ENCODE results near the gene BCL7A.
"Not testable (repeated sequence)": the region's sequence is repeated elsewhere in the genome, so short reads cannot be mapped to it uniquely, and the experiment has no call there.

The BCL7A gene

DNA sequence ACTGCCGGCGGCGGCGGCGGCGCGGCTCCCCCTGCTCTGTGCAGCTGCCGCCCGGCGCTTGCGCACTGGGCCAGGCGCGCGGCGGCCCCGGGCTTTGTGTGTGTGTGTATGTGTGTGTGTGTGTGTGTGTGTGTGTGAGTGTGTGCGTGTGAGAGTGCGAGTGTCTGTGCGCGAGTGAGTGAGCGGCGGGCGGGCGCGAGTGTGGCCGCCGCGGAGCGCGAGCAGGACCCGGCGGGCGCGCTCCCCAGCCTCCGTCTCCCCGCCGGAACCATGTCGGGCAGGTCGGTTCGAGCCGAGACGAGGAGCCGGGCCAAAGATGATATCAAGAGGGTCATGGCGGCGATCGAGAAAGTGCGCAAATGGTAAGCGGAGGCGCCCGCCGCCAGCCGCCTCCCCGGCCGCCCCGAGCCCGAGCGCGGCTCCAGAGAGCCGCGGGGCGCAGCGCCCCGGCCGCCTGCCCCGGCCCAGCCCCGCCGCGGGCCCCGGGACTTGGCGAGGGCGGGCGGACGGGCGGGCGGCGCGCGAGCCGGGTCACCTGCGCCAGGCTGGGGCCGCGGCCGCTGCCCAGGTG, at the start of gene BCL7A:
Gene BCL7A (plus strand): TSS at position 63 of the 571 bp plus-strand sequence. CDS start 208 bp downstream, at position 271.
- H3K27ac ChIP-seq, result peak within 1 kb of the TSS; percentile 67
- DNase-seq (ENCODE audit: low read depth, low spot score), result peak; percentile 41

DNA sequence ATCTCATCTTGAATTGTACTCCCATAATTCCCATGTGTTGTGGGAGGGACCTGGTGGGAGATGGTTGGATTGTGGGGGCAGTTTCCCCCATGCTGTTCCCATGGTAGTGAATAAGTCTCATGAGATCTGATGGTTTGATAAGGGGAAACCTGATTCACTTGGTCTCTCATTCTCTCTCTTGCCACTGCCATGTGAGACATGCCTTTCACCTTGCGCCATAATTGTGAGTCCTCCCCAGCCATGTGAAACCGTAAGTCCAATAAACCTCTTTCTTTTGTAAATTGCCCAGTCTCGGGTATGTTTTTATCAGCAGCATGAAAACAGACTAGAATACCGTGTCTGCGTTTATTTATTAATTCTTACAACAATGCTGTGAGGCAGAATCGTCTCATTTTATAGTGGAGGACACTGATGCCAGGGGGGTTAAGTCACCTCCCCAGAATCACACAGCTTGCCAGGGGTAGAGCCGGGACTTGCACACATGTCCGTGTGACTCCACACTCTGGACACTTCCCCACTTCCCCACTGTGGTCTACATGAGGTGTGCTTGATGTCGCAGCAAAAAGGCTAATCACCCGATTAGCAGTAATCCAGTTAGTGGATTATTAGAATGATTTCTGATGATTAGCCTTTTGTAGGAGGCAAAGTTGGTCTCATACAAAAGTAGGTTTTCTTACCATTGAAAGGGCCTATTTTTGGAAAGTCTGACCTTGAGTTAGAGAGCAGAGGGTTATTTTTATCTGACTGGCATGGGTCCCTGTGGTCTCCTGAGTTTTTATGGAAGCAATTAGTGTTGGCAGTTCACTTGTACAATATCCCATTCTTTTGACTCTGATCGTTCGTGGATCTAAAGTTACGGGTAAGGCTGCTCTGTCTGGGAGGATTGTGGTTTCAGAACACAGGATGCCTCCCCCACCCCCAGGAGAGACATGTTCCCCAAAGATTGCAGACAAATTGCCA, 47.4 kb upstream of the BCL7A start:
- no peak overlapping the region for H3K27ac ChIP-seq
- no peak for DNase-seq (ENCODE audit: low read depth, low spot score)

- no peak for DNase-seq (ENCODE audit: low read depth, low spot score)
- H3K27ac ChIP-seq, result no peak overlapping the region
Observed at GRCh38 chr12:121975021-121975420, 46.7 kb upstream of the BCL7A start.

DNA sequence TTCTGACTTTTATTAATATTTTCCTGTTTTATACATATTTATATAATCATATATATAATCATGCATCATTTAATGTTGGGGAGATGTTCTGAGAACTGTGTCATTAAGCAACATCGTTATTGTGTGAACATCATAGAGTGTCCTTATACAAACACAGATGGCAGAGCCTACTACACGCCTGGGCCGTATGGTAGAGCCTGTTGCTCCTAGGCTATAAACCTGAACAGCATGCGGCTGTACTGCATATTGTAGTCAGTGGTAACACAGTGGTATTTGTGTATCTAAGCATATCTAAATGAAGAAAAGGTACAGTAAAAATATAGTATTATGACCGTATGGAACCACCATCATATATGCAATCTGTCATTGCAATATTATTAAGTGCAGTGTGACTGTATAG, 44.7 kb upstream of the BCL7A start:
- H3K27ac ChIP-seq, result no peak overlapping the region
- DNase-seq (ENCODE audit: low read depth, low spot score), result no peak

GRCh38 chr12:121980191-121980891, 41.3 kb upstream of the BCL7A start:
- H3K27ac ChIP-seq, result no peak overlapping the region
- DNase-seq (ENCODE audit: low read depth, low spot score), result no peak

DNA sequence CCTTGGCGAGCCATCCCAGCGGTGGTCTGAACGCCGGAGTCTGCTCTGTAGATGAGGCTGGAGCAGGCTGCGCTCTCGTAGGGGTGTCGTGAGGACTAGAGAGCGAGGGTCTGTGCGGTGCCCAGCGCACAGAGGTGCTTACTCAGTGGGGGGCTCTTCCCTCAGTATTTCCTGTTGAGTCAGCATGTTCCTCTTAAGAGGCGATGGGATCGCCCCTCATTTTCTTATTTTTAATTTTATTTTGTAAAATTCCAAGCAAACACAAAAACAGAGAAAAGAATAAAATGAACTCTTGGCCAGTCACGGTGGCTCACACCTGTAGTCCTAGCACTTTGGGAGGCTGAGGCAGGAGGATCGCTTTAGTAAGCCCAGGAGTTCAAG, 40.8 kb upstream of the BCL7A start:
- no peak for DNase-seq (ENCODE audit: low read depth, low spot score)
- no peak overlapping the region for H3K27ac ChIP-seq

DNA sequence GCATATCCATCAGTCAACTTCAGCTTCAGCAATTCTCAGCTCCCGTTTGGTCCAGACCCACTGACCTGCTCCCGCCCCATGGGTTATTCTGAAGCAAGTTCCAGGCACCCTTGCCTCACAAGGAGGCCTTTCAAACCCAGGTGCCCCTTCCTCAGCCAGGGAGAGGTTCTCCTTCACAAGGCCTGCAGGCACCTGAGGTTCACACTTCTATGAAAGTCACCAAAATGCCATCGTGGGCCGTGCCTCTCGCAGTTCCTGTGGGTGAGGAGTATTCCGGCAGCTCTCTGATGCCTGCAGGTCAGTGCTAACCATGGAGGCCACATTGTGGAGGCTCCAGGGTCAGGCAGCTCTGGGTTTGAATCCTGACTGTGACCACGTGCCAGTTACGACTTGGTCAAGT, 40.2 kb upstream of the BCL7A start:
- no peak overlapping the region for H3K27ac ChIP-seq
- no peak for DNase-seq (ENCODE audit: low read depth, low spot score)

GRCh38 chr12:121982950-121983349, 38.7 kb upstream of the BCL7A start:
- no peak overlapping the region for H3K27ac ChIP-seq
- no peak for DNase-seq (ENCODE audit: low read depth, low spot score)

- DNase-seq (ENCODE audit: low read depth, low spot score), result no peak
- no peak overlapping the region for H3K27ac ChIP-seq
Observed at GRCh38 chr12:121983536-121984210, 38.0 kb upstream of the BCL7A start.

GRCh38 chr12:121986489-121987245, 35.0 kb upstream of the BCL7A start:
- DNase-seq (ENCODE audit: low read depth, low spot score), result no peak
- no peak overlapping the region for H3K27ac ChIP-seq

DNA sequence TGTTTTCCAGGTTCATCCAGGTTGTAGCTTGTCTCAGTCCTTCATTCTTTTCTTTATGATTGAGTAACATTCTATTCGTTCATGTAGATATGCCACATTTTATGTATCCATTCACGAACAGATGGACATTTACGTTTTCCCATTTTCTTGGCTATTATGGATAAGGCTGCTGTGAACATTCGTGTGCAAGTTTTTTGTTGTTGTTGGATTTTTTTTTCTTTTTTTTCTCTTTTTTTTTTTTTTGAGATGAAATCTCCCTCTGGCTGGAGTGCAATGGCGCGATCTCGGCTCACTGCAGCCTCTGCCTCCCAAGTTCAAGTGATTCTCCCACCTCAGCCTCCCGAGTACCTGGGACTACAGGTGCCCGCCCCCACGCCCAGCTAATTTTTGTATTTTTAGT, 33.2 kb upstream of the BCL7A start:
- not testable (repeated sequence) for H3K27ac ChIP-seq; DNase-seq (ENCODE audit: low read depth, low spot score)

- DNase-seq (ENCODE audit: low read depth, low spot score), result no peak
- H3K27ac ChIP-seq, result no peak overlapping the region
Observed at GRCh38 chr12:121989276-121990113, 32.2 kb upstream of the BCL7A start.

DNA sequence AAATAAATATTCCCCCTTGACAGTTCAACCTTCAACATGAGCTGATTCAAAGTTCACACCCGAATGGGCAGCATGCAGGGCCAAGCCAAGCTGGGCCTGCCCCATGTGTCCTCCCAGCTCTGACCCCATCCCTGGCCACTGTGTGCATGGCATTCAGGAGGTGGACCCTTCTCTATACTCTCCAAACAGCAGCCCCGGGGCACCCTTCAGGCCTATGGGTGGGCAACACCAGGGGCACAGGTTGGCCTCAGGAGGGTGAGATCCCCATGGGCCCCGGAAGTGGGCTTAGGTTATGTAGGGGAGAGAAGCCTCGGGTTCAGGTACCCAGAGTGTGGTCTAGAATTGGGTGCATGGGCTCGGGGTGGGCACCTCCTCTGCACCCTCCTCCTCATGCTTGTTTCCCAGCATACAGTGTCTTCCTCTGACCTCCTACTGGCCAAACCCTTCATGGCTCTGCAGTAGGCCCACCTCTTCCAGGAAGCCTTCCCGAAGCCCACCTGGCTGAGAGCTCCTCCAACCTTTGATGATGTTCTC, 31.5 kb upstream of the BCL7A start:
- H3K27ac ChIP-seq, result no peak overlapping the region

DNA sequence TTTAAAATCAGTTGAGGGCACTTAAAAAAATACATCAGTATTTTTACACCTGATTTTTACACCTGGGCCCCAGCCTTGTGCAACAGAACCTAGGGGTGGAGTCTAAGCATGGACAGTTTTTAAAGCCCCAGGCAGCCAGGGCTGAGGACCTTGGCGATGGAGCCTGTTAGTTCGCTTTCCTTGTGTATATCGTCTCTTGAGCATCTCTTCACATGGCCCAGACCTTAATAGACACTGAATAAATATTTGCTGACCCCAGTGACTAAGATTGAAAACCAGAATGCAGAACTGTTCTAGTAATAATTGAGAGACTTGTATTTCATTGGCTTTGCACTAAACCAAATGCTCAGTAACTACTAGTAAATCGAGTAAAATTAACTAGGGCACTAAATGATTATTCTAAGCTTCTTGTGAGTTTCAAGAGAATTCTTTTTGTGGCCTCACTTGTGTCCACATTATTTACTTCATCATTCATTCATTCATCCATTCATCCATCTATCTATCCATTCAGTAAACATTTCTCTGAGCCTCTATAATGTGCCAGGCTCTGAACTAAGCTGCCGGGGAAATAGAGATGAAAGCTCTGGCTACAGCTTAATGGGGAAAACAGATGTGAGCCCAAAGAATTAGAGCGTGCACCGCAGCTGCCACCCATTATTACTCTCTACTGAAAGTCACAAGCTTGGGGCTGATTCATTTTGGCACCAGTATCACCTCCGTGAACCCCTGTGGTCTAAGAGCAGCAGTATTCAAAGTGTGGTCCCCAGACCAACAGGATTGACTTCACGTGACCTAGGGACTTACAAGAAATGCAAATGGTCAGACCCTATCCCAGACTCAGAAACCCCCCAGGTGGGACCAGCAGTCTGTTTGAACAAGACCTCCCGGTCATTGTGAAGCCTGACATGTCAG, 30.7 kb upstream of the BCL7A start:
- DNase-seq (ENCODE audit: low read depth, low spot score), result no peak
- peak overlapping the region; percentile 98 for H3K27ac ChIP-seq

More for the DNA sequence above, 31.5 kb upstream of the BCL7A start:
- no peak for DNase-seq (ENCODE audit: low read depth, low spot score)

DNA sequence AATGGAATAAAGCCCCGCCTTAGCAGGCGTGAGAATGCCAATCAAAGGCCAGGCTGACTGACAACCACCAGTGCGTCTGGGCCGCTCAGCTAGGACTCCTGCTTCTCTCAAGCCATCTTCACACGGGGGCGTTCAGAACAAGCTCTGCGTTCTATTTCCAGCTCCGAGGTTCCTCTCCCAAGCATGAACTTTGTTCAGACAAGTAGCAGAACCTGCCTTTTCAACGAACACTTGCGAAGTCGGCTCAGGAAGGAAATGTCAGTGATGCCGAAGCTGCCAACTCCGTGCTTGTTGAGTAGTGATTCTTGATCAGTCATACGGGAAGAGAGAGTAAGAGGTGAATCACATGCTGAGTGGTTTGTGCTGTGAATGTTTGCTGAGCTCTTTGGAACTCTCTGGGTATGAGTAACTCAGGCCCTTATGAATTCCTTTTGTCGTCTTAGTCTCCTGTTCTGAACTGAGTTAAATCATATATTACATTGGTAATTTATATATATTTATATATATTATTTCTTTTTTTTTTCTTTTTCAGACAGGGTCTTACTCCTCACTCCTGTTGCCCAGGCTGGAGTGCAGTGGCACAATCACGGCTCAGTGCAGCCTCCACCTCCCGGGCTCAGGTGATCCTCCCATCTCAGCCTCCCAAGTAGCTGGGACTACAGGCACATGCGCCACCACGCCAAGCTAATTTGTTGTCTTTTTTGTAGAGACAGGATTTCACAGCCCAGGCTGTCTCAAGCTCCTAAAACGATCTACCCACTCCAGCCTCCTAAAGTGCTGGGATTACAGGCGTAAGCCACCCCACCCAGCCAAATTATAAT, 29.4 kb upstream of the BCL7A start:
- H3K27ac ChIP-seq, result peak overlapping the region; percentile 98
- peak; percentile 99 for DNase-seq (ENCODE audit: low read depth, low spot score)

DNA sequence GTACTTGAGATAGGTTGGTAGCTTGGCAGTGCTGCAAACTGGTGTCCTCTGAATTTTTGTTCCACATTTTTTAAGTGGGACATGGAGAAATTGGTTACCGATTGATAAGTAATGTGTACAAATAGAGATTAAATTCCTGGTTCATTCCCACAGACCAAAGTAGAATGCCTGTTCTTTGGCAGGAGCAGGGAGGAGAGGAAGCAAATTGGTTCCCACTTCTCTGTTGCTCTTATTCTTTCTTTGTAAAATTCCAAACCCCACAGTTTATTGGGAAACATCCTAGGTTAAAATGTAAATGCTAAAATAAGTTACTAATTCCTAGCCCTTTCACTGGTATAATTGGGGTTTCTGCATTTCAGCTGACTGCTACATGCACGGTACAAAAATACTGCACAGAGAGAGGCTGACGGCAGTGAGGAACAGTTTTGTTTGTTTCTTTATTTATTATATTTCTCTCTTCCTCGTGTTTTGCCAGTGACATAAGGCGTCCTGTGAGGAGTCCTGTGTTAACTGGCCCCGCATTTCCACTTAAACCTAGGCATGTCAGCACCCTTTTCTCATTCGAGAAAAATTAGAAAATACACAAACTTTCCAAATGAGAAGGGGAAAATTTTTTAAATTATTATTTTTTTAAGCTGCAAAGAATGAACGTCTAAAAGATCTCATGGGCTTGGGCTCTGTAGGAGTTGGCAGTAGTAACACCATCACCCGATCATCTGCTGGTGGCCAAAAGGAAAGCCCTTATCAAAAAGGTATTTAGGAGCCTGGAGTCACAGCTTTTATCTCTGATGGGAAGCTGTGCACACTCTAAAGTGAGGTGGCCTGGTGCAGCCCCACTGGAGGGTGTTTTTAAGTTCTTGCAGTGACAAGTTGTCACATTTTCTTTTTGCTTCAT, 25.4 kb upstream of the BCL7A start:
- H3K27ac ChIP-seq, result no peak overlapping the region
- DNase-seq (ENCODE audit: low read depth, low spot score), result no peak
